HG03060 (cell line): ENCODE results near the gene GRIK2.
A peak's percentile ranks its signal among the peaks of the same experiment; 100 is the strongest.

Source experiments
- ATAC-seq: cut with Tn5 transposase; IDR thresholded peaks from one replicate; pipeline ENCODE4 v1.9.1; 2021; ENCODE audit warnings: low read depth, moderate number of reproducible peaks; ENCODE audit not compliant: unreplicated experiment

The GRIK2 gene

GRCh38 chr6:101531538-101531937 is 138.0 kb downstream of the GRIK2 start:
- no peak for ATAC-seq

GRCh38 chr6:101534386-101534785 is 140.9 kb downstream of the GRIK2 start:
- no peak for ATAC-seq

GRCh38 chr6:101534821-101535220 is 141.3 kb downstream of the GRIK2 start:
- no peak for ATAC-seq

- ATAC-seq, result no peak
These were observed 144.3 kb downstream of the GRIK2 start for GRCh38 chr6:101537753-101538316.

GRCh38 chr6:101539510-101540245 is 146.2 kb downstream of the GRIK2 start:
- no peak for ATAC-seq

- no peak for ATAC-seq
These were observed 148.4 kb downstream of the GRIK2 start for GRCh38 chr6:101541894-101542293.

GRCh38 chr6:101543796-101544195 is 150.3 kb downstream of the GRIK2 start:
- no peak for ATAC-seq

- no peak for ATAC-seq
These were observed 150.8 kb downstream of the GRIK2 start for GRCh38 chr6:101544286-101544685.

- ATAC-seq, result no peak
These were observed 151.7 kb downstream of the GRIK2 start for GRCh38 chr6:101545191-101545590.

- ATAC-seq, result no peak
These were observed 156.9 kb downstream of the GRIK2 start for GRCh38 chr6:101550451-101550850.

- ATAC-seq, result no peak
These were observed 160.7 kb downstream of the GRIK2 start for GRCh38 chr6:101554231-101554630.

- no peak for ATAC-seq
These were observed 165.2 kb downstream of the GRIK2 start for GRCh38 chr6:101558712-101559111.

- no peak for ATAC-seq
These were observed 179.1 kb downstream of the GRIK2 start for GRCh38 chr6:101572627-101573026.

GRCh38 chr6:101577091-101577490 is 183.6 kb downstream of the GRIK2 start:
- ATAC-seq, result no peak

- ATAC-seq, result no peak
These were observed 184.8 kb downstream of the GRIK2 start for GRCh38 chr6:101578306-101578705.

GRCh38 chr6:101582792-101583191 is 189.3 kb downstream of the GRIK2 start:
- ATAC-seq, result no peak

GRCh38 chr6:101585501-101585900 is 192.0 kb downstream of the GRIK2 start:
- ATAC-seq, result no peak

- no peak for ATAC-seq
These were observed 194.8 kb downstream of the GRIK2 start for GRCh38 chr6:101588343-101588742.

- no peak for ATAC-seq
These were observed 201.8 kb downstream of the GRIK2 start for GRCh38 chr6:101595276-101595675.

- ATAC-seq, result no peak
These were observed 204.2 kb downstream of the GRIK2 start for GRCh38 chr6:101597693-101598092.

- ATAC-seq, result no peak
These were observed 211.9 kb downstream of the GRIK2 start for GRCh38 chr6:101605426-101605825.

GRCh38 chr6:101605874-101606273 is 212.4 kb downstream of the GRIK2 start:
- peak; percentile 89 for ATAC-seq
